Measurements from ENCODE around the gene GSTM2.

- peak; percentile 84 to 91 (median 88) for TF ChIP-seq CTCF (IDR thresholded peaks at IDR 0.05)
- TF ChIP-seq POLR2A (IDR thresholded peaks at IDR 0.05) = no peak
Observed at GRCh38 chr1:109643385-109644230, 24.2 kb upstream of the GSTM2 start.

All from body of pancreas (tissue), 4 donors.